Tibial nerve (tissue), 4 donors: ENCODE data around the gene BRD3OS.

Experiments used
- CTCF ChIP-seq, 5 experiments: fragments of 200-600 bp in 3 of 5; fragments of 450-650 bp in 2 of 5; sonication (generic) in 3 of 5; IDR thresholded peaks; one replicate each; pipeline ENCODE4 v1.5.1; 2016 to 2019; ENCODE audit warnings: antibody characterized with exemption in 5 of 5, mild to moderate bottlenecking in 3 of 5, moderate library complexity in 2 of 5
- EP300 ChIP-seq, 2 donors: sonication (generic); formaldehyde crosslinking; IDR thresholded peaks; one replicate each; pipeline ENCODE4 v1.6.1; 2017; ENCODE audit warnings: antibody characterized with exemption in 2 of 2, mild to moderate bottlenecking in 1 of 2
- POLR2A ChIP-seq, 2 donors: fragments of 450-650 bp; IDR thresholded peaks; one replicate each; pipeline ENCODE4 v1.6.1; 2017; ENCODE audit warnings: antibody characterized with exemption in 2 of 2, mild to moderate bottlenecking in 2 of 2, moderate library complexity in 2 of 2

GRCh38 chr9:133986774-133987445 lies 38.4 kb upstream of the BRD3OS start:
- TF ChIP-seq CTCF (IDR thresholded peaks at IDR 0.05) (no peak), POLR2A (IDR thresholded peaks at IDR 0.05) (no peak), EP300 (IDR thresholded peaks at IDR 0.05) (no peak)
